ENCODE measurements around the gene ZFP36L1.
"Not testable (repeated sequence)": the region's sequence is repeated elsewhere in the genome, so short reads cannot be mapped to it uniquely, and the experiment has no call there.

The ZFP36L1 gene

GRCh38 chr14:68782091-68782981 lies 10.5 kb downstream of the ZFP36L1 start:
- DNase-seq, result peak; percentile 74

GRCh38 chr14:68781161-68782021 lies 11.5 kb downstream of the ZFP36L1 start:
- peak; percentile 83 for DNase-seq

GRCh38 chr14:68780358-68781160 lies 12.3 kb downstream of the ZFP36L1 start:
- peak; percentile 48 for DNase-seq

GRCh38 chr14:68779761-68780323 lies 13.0 kb downstream of the ZFP36L1 start:
- peak; percentile 82 for DNase-seq

GRCh38 chr14:68777644-68778043 lies 15.2 kb downstream of the ZFP36L1 start:
- no peak for DNase-seq

- no peak for DNase-seq
Measured at GRCh38 chr14:68775614-68776126, 17.2 kb downstream of the ZFP36L1 start.

GRCh38 chr14:68774771-68775613 lies 17.9 kb downstream of the ZFP36L1 start:
- no peak for DNase-seq

- DNase-seq, result peak; percentile 18
Measured at GRCh38 chr14:68772761-68773381, 20.0 kb downstream of the ZFP36L1 start.

- peak; percentile 18 for DNase-seq
Measured at GRCh38 chr14:68771631-68772030, 21.2 kb downstream of the ZFP36L1 start.

- no peak for DNase-seq
Measured at GRCh38 chr14:68770553-68771286, 22.1 kb downstream of the ZFP36L1 start.

- no peak for DNase-seq
Measured at GRCh38 chr14:68770051-68770450, 22.8 kb downstream of the ZFP36L1 start.

- no peak for DNase-seq
Measured at GRCh38 chr14:68768316-68768715, 24.6 kb downstream of the ZFP36L1 start.

GRCh38 chr14:68767248-68767645 lies 25.6 kb downstream of the ZFP36L1 start:
- DNase-seq, result no peak

- no peak for DNase-seq
Measured at GRCh38 chr14:68766299-68767247, 26.3 kb downstream of the ZFP36L1 start.

- not testable (repeated sequence) for DNase-seq
Measured at GRCh38 chr14:68763843-68764242, 29.0 kb downstream of the ZFP36L1 start.

GRCh38 chr14:68762953-68763764 lies 29.7 kb downstream of the ZFP36L1 start:
- DNase-seq, result no peak

GRCh38 chr14:68761391-68761790 lies 31.5 kb downstream of the ZFP36L1 start:
- DNase-seq, result no peak

- DNase-seq, result no peak
Measured at GRCh38 chr14:68760761-68761160, 32.1 kb downstream of the ZFP36L1 start.
